Renal cortical epithelial cell (primary cell): Measurements from ENCODE around the gene CCNY. TPM values are rescaled to one million over a fixed set of nuclear protein-coding genes. Genes with fewer than 3 reads are reported as not detected.
A peak's percentile ranks its signal among the peaks of the same experiment; 100 is the strongest.
"Not testable (repeated sequence)": the region's sequence is repeated elsewhere in the genome, so short reads cannot be mapped to it uniquely, and the experiment has no call there.

Source experiments
- DNase-seq: peaks from one replicate; pipeline ENCODE4 v3.0.0-alpha.2; 2011; ENCODE audit warnings: low read depth
- total RNA-seq: library from RNA; depleted of rRNA; stranded (reverse); fragments of >200 nt; gene quantifications from 2 replicates; pipeline ENCODE4 v1.2.3, GENCODE V29; 2014

Gene CCNY
- total RNA-seq, 1 donor from 2014 or later, result 59.3 TPM

DNA sequence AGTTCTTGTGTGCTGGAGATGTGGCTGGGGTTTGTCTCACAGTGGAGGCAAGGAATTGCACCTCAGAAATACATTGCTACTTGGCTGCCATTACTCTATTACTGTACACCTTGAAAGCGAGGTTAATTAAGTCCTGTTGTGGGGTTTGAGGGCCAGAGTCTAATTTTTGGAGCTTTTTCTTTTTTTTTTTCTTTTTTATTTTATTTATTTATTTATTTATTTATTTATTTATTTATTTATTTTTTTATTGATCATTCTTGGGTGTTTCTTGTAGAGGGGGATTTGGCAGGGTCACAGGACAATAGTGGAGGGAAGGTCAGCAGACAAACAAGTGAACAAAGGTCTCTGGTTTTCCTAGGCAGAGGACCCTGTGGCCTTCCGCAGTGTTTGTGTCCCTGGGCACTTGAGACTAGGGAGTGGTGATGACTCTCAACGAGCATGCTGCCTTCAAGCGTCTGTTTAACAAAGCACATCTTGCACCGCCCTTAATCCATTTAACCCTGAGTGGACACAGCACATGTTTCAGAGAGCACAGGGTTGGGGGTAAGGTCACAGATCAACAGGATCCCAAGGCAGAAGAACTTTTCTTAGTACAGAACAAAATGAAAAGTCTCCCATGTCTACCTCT is 69.8 kb downstream of the CCNY start:
- not testable (repeated sequence) for DNase-seq

DNA sequence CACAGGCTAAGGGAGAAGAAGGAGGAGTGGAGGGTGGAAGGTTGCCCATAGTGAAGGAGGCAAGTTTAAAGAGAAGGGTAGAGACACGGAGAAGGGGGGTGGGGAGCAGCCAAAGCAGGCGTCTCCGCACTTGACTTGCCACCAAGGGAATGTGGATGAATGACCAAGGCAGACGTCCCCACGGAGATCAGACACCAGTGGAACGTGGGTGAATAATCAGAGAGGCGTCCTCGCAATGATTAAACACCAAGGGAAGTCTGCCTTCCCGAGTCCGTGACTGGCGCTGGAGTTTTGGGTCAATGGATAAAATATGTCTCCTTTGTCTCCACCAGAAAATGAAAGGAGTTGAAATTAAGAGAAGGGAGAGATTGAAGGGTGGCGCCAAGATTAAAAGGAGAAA is 71.4 kb downstream of the CCNY start:
- DNase-seq, result not testable (repeated sequence)

- peak; percentile 88 for DNase-seq
These were observed 72.8 kb downstream of the CCNY start for GRCh38 chr10:35409094-35409582.

DNA sequence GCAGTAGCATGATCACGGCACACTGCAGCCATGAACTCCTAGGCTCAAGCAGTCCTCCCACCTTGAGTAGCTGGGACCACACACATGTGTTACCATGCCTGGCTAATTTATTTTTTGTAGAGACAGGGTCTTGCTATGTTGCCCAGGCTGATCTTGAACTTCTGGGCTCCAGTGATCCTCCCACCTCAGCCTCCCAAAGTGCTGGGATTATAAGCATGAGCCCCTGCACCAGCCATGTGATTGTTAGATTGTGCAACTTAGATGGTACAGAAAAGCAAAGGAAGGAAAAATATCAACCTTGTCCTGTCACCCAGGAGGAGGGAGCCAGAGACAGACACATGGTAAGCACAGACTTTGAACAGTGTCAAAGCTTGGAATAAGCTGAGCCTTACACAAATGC is 73.5 kb downstream of the CCNY start:
- no peak for DNase-seq

DNA sequence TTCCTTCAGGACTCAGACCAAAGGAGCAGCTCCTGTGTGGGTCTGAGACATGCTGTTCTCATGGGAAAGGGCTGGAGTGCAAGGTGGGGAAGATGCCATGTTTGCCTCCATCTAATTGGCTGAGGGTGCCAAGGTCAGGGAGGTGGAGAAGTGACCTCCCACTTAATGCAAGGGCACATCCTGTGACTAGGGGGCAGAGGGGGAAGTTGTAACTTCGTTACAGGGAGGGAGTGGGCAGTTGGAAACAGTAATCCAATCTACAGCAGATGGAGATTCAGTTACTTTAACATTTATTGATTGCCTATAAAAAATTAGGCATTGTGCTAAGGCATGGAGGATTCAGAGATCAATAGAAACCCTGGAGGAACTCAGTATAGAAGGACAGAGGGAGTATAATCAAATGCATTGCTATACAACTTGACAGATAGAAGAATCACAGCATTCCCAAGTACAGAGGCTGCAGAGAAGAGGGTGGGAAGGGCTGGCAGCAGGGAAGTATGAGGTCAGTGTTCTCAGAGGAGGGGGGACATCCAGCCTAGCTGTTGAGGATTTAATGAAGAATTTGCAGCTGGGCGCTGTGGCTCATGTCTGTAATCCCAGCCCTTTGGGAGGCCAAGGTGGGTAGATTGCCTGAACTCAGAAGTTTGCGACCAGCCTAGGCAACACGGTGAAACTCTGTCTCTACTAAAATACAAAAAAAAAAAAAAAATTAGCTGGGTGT is 75.9 kb downstream of the CCNY start:
- DNase-seq, result no peak

GRCh38 chr10:35412900-35413491 is 76.7 kb downstream of the CCNY start:
- peak; percentile 52 for DNase-seq

GRCh38 chr10:35413985-35414861 is 77.9 kb downstream of the CCNY start:
- DNase-seq, result no peak

DNA sequence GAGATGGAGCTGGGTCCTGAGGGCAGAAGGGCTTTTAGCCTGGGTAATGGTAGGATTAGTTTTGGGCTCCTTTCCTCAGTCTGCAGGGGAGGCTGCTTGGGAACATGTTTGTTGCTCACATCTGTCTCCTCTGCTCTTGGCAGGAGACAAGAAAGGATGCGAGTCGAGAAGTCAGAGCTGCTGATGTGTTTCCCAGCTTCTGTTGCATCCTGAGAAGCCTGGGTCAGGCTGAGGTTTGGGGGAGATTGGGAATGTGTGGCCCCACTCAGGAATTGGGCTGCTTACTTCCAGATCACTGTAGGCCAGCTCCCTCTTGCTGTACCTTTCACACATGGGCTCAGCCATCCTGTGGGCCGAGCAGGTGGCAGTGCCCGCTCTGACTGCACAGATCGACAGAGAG is 79.2 kb downstream of the CCNY start:
- DNase-seq, result no peak

- peak; percentile 27 for DNase-seq
These were observed 80.5 kb downstream of the CCNY start for GRCh38 chr10:35416619-35417312.

DNA sequence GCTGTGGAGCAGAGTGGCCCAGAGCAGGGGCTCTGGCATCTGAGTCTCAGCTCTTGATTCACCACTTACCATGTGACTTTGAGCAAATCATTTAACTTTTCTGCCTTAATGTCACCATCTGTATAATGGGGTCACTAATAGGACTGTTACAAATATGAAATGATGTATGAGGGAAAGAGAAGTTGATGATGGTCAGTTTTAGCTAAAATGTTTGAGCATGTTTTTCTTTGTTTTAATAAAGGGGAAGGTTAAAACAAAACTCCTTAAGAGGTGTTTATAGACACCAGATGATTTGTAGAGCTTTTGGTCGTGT is 81.0 kb downstream of the CCNY start:
- no peak for DNase-seq

DNA sequence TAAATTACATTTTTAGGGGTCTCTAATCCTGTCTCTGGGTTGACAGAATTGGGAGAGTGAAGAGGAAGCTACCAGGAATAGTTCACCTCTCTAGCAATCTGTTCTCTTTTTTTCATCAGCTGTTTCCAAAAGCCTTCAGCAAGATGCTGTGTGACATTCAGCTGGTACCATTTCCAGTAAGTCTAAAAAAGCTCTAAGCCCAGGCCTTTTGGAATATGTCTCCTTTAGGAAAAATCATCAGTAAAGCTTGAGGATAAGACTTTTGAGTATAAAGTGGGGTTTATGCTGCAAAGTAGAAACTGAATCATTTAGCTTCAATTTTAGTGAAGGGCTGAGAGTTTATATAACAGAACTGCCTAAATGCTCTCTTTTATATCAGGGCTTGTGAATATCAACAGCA is 81.5 kb downstream of the CCNY start:
- no peak for DNase-seq

DNA sequence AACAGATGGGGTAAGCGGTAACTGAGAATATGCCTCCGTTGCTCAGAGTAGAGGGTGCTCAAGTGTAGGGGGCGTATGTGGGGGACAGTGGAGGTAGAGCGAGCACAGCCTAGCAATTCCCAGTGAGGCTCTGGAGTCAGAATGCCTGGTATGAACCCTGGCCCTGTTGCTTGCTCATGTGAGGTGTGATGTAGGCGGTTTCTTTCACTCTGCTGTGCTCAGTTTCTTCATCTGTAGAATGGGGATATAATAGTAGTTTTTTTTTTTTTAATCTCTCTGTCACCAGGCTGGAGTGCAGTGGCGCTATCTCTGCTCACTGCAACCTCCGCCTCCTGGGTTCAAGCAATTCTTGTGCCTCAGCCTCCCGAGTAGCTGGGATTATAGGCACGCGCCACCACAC is 82.3 kb downstream of the CCNY start:
- not testable (repeated sequence) for DNase-seq

GRCh38 chr10:35420044-35420443 is 83.7 kb downstream of the CCNY start:
- peak; percentile 49 for DNase-seq

- DNase-seq, result peak; percentile 24
These were observed 84.7 kb downstream of the CCNY start for GRCh38 chr10:35420827-35421552.

- DNase-seq, result peak; percentile 95
These were observed 85.4 kb downstream of the CCNY start for GRCh38 chr10:35421553-35422178.

DNA sequence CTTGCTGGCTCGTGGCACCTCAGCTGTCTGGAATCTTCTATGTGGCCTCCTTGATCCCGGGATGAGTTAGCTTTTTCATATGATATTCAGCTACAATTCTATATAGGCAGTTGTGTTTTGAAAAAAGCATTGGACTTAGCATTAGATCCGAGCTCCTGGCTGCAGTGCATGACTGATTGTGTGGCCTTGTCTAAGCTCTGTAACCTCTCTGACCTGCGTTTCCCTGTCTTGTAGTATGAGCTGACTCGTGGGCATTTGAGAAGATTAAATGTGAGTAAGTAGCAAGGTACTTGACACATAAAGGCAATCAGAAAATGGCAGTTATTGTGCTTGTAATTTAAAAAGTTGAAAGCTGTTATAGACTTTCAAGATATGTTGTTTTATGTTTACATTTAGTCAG is 85.9 kb downstream of the CCNY start:
- DNase-seq, result peak; percentile 78

DNA sequence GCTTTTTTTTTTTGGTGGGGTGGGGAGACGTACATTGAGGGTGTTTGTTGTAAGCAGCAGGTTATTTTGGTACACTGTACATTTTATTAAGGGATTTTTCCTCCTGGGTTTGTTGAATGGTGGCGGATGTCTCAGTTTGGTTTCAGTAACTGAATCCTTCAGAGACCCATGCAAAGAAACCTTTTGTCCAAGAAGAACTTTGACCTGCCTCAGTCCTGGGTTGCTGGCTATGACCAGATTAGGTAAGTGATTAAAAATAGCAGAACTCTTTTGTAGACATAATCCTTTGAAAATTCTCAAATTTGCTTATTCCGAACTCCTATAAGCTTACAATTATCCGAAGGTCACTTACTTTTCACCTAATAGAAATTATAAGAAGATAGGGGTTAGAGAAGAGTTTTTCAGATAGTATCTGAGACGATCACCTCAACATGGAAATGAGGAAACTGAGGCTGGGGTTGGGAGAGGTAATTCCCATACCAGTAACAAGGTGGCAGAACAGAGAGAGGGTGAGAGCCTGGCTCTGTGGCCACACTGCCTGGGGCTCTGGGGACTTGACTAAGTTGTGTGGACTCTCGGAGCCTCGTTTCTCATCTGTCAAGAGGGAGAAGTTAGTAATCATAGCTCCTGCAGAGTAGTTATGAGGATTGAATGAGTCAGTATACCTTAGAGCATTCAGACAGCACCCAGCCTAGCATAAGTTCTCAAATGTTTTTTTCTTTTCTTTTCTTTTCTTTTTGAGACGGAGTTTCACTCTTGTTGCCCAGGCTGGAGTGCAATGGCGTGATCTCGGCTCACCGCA is 87.4 kb downstream of the CCNY start:
- DNase-seq, result peak; percentile 77

DNA sequence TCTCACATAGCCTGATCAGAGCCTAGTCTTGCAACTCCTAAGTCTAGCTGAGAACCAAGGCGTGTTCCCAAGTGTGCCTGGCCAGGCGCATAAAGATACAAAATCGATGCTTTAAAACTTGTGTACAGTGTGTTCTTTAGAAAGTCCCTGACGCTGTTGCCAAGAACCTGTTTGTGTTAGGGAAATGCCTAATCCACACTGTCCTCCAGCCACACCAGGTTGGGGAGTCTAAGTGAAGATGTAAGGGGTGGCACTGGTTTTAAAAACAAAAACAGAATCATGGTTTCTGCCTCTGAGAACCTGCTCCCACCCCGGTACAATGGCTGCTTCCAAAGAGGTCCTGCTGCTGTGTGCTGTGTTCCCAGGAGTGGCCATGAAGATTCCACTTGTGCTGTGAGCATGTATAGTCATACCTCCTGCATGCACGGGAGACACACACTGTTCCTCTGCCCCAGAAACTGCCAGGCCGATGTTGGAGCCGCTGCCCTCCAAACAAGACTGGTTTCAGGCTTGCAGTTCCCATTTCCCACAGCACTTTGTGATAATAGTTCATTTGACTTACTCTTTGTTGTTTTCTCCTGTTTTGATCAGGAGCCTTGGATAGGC is 88.5 kb downstream of the CCNY start:
- DNase-seq, result peak; percentile 16

DNA sequence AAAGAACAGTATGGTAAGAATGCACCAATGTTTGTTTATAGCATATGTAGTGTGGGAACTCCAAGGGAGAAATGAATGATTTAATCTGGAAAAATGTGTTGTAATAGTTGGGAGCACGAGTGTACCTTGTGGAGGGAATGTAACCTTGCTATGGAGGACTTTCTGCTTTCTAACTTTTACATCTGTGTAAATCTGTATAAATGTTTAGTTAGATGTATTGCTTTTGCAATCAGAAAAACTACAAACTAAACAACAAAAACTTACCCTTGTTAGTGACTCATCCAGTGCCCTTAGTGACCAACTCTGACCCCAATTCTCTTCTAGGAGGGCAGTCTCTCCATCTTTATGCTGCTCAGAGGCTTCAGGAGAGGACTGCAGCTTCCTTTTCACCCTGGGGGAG is 89.3 kb downstream of the CCNY start:
- peak; percentile 52 for DNase-seq
